A673 (cell line): ENCODE data around the gene HDHD3.

Experiments used
- EZH2 ChIP-seq: fragments of 200-600 bp; sonication (generic); IDR thresholded peaks from 2 replicates; pipeline ENCODE4 v1.6.1; 2017; ENCODE audit warnings: borderline replicate concordance, low read depth, mild to moderate bottlenecking, mixed read lengths, antibody characterized with exemption, low read length; ENCODE audit not compliant: poor library complexity, severe bottlenecking
- TF ChIP-seq, protein P1 (sequence below): fragments of 300-800, 200-600 bp; sonication (generic); conservative IDR thresholded peaks from 2 replicates; pipeline ENCODE4 v1.5.1; 2017; ENCODE audit warnings: low read depth, mild to moderate bottlenecking, antibody characterized with exemption, low read length, moderate library complexity, mixed read lengths

DNA sequence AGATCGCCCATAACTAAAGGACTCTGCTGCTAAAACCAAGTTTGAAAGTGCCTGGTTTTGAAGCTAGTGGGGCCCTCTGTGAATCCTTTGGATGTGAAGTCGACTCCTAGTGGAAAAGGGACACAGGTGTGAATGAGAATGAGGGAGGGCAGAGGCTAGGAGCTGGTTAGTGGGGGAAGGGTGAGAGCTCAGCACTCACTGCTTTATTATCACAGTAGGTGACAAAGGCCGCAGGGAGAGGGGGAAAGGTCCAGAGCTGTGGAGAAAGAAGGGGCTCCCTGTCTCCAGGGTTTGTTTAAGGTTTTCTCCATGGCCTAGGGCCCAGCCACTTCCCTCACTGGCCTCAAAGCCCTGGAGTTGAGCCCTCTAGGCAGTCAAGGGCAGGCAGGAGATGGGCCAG lies 3.5 kb downstream of the HDHD3 start:
- no peak for TF ChIP-seq EZH2
- TF ChIP-seq, protein P1, sequence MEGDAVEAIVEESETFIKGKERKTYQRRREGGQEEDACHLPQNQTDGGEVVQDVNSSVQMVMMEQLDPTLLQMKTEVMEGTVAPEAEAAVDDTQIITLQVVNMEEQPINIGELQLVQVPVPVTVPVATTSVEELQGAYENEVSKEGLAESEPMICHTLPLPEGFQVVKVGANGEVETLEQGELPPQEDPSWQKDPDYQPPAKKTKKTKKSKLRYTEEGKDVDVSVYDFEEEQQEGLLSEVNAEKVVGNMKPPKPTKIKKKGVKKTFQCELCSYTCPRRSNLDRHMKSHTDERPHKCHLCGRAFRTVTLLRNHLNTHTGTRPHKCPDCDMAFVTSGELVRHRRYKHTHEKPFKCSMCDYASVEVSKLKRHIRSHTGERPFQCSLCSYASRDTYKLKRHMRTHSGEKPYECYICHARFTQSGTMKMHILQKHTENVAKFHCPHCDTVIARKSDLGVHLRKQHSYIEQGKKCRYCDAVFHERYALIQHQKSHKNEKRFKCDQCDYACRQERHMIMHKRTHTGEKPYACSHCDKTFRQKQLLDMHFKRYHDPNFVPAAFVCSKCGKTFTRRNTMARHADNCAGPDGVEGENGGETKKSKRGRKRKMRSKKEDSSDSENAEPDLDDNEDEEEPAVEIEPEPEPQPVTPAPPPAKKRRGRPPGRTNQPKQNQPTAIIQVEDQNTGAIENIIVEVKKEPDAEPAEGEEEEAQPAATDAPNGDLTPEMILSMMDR: no peak
